ENCODE measurements around the gene RNF113B.

Gene RNF113B

DNA sequence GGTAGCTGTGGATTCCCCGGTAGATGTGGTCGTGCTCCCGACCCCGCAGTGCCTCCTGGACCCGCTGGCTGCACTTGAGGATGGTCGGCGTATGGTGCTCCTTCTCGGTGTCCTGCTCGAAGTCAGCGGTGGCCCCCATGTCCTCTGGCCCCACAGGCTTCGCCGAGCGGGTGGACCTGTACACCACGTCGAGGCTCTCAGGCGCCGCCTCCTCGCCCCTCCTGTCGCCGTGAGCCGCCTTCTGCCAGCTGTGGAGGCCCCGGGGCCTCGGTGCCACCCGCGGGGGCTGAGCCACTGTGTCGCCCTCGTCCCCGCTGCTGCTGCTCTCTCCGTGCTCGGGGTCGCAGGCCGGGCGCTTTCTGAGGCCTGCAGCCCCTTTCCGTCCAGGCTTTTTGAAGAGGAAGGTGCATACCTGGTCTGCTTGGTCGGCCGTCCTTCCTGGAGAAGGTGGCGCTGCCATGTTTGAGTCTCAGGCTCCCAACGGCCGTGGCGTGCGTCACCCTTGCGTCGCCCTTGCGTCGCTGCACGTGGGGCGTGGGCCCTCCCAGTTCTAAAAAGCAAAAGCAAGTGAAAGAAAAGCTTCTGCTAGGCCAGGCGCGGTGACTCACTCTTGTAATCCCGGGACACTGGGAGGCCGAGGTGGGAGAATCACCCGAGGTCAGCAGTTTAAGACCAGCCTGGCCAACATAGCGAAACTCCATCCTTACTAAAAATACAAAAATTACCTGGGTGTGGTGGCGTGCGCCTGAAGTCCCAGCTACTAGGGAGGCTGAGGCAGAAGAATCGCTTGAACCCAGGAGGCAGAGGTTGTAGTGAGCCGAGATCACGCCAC is at the start of gene RNF113B:
Gene RNF113B (minus strand): TSS at position 493 of the 832 bp plus-strand sequence. CDS start 33 bp downstream, at position 460.
- no peak for DNase-seq (ENCODE audit: low read depth)

DNA sequence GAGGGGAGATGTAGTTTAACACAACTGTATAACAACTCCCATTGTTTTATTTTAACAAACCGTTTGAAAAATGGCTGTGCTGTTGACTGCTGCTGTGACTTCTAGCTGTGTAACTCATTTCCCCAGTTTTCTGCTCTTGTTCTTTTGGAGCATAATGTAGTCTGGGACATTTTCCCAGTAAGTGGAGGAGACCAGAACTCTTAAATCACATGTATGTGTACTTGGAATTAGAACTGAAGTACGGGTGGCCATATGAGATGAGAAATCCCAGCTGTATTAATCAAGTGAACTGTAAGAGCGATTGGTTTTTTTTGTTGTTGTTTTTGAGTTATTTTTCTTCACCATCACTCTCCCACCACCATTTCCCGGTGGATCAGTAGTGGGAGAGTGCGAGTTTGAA is 49.4 kb upstream of the RNF113B start:
- no peak for DNase-seq (ENCODE audit: low read depth)

DNA sequence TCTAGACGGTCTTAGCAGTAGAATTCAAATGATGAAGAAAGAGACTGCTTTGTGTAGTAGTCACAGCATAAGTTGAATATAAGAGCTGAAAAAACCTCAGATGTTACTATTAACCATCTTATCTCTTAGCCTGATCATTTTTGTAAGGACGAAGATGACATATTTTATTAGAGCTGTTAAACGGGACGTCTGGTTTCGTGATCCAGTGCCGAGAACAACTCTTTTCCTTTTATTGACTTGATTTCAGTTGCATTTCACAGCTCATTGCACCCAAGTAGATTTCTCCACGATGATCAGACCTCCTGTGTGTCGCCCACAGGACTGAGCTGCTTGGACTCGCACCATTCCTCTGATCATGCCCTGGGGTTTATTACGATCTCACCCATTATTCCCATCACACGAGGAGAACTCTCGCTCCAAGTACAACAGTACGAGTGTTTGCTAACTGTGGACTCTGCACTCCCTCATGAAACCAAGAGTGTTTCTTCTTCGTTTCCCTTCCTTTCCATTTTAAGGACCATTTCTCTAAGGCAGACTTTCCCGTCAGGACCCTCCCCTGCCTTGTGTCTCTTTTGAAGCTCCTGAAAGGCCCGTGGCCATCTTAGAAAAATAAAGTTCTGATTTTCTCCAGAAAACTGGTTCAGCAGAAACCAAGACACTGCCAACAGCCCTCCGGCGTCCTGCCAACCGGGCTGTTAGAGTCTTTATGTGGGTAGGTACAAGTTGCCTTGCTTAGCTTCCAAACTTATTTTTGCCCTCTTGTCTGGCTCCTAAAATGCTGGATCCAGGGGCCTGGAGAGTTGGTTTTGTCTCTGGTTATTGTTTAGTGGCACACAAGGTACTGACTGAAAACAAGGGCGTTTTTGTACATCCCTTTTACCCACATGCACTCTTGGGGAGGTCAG is 48.2 kb upstream of the RNF113B start:
- DNase-seq (ENCODE audit: low read depth) = no peak

DNA sequence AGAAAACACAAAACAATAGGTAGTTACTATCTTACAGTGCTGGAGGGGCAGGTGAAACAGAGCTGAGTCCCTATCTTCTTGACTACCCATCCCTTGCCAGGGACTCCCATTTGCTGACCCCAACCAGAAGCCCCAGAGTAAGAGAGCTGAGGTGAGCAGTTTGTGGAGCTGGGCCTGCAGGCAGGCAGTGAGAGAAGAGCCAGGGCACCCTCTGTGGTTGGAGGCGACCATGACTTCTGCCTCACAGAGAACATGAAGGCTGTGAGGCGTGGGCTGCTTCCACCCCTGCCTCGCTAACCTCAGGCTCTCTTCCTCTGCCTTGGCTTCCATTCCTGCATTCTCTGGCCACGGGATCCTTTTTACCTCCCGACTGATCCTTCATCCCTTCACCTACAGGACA is 47.5 kb upstream of the RNF113B start:
- DNase-seq (ENCODE audit: low read depth) = no peak

DNA sequence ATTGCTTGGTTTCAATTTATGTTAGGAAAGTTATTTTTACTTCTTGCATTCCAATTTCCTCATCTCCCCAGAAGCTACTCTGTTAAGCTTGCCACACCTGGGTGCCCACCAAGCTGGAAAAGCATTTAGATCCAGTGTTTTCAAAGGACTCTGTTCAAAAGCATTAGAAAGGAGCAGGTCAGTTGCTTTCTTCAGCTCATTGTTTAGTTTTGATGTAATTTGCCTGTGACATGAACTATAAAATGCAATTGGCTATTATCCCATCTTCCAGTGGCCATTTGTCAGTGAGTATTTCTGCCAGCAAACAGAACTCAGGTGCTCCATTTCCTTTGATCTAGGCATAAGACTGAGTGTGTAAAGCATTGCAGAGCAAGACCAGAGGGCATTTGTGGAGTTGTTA is 46.7 kb upstream of the RNF113B start:
- no peak for DNase-seq (ENCODE audit: low read depth)

DNA sequence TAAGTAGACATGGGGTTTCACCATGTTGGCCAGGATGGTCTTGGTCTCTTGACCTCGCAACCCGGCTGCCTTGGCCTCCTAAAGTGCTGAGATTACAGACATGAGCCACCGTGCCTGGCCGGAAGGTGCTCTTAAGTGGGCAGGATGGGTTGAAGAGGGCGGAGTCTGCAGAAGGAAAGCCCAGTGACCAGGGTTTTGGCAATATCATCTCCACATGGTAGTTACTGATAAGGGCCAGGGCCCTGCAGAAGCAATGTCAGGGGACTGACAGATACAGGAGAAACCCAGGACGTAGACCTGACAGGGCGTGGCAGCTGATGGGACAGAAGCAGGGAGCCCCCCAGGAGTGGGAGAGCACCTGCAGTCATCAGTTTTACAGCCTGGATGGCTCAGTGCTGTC is 45.7 kb upstream of the RNF113B start:
- no peak for DNase-seq (ENCODE audit: low read depth)

DNA sequence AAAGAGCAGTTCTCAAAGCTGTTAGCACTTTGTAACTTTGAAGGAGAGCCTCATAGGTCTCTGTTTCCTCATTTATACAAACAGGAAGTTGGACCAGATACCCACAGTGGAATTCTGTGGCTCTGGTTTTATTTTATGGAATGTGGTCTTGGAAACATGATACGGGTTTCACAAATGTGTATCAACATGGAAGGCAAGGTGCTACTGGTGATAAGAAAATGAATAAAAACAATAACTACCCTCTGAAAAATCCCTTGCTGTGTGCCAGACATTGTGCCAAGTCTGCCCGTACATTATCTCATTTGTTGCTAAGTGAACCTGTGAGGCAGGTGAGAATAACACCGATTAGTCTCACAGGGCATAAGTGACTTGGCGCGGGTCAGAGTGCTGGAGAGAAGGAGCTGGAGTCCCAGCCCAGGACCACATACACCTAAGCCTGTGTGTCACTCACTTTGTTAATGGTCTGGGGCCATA is 45.0 kb upstream of the RNF113B start:
- no peak for DNase-seq (ENCODE audit: low read depth)

DNA sequence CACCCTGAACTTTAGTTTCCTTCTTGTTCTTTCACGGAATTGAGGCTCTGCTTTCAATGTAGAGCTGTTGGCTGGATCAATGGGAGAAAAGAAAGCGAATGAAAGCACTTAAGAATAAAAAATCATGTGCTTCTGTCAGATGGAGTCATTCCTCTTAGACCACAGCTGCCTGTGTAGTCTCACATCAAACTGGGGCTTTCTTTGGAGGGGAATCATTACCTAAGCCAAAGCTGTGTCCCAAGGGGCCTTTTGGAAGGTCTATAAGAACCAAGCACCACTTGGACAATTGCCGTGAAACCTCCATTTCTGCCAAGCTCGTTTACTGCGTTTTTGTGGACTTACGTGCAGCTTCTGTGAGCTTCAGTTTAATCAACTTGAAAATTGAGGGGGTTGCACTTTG is 44.2 kb upstream of the RNF113B start:
- no peak for DNase-seq (ENCODE audit: low read depth)

DNA sequence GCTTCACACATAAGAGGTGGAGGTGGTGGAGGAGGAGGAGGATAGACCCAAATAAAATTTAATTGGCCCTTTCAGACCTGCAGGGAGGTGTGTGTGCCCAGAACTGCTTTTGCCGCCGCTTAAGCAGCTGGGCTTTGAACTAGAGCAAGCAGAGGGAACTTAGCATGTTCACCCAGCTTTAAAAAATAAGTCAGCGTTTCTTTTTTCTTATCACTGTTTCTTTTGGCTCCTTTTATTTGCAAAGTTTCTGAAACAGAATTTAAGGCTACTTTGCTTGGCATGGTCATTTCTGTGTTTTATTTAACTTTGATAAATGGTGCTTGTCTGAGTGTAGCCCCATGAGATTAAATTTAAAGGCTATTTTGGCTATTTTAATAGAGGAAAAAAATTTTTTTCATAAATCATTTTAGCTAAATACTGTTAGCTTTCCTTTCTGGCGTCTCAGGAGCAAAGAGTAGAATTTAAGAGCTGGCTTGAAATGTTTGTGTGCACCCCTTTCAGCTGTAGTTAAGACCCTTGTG is 43.3 kb upstream of the RNF113B start:
- DNase-seq (ENCODE audit: low read depth) = no peak

DNA sequence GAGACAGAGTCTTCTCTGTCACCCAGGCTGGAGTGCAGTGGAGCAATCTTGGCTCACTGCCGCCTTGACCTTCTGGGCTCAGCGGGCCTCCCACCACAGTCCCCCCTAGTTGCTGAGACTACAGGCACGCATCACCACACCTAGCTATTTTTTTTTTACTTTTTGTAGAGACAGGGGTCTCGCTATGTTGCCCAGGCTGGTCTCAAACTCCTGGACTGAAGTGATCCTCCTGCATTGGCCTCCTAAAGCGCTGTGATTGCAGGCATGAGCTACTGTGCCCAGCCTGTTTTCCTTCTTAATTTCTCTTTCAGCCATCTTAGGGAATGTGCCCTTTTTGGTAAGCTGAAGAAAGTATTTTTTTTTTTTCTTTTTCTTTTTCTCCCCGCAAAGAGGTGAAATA is 42.6 kb upstream of the RNF113B start:
- DNase-seq (ENCODE audit: low read depth) = no peak

DNA sequence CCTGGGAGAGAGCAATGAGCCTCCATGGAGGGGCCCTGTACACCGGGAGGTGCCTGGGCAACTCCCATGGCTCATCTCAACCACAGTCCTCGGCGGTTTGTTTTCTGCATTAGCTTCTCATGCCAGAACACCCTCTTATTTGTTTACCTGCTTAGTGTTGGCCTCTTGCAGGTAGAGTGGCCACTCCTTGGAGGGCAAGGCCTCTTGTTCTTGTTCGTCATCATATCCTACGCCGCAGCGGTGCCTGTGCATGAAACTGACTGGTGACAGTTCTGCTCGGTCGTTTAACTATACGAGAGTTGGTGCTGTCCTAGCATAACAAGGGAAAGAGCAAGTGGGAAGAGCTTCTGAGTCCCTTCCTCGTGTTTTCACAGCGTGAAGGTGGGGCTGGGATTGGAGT is 40.5 kb upstream of the RNF113B start:
- DNase-seq (ENCODE audit: low read depth) = no peak

DNA sequence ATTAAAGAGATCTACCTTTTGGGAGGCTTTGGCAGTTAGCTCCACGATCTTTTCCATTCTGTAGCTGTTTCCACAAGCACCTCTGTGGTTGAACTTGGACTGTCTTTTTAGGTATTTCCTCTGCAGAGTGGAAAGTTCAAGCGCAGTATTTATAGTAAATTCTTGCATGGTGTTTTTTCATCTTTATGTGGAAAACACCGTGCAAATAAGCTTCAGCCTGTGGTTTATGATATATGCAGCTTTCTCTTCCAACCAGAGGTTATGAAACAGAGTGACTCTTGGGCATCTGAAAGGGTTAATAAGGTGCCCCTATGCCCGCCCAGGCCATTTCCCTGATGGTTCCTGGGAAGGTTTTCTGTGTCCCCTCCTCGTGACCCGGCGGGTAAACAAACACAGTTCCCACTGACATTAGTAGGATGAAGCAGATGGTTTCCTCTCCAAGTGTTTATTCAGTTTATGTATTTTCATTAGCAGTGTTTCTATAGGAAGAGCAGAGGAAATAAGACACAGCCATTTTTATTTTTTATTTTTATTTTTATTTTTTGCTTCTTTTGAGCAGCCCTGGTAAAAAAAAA is 39.7 kb upstream of the RNF113B start:
- no peak for DNase-seq (ENCODE audit: low read depth)

DNA sequence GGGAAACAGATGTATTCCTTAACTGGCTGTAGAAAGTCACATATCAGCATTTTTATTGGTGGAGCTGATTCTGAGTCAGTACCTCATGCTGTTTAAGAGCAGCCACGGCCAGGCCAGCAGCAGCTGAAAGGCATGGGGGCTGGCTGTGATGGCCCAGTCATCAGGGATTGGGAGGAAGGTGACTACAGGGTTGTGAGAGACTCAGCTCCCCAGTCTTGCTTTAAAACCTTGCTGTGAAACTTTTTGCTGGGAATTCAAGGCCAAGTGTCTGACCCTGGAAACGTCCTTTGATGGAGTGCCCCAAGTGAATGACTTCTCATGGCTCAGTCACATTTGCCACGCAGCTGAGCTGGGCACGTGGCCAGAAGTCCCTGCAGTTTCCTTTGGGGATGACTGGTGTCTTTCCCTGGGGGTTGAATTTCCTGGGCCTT is 39.1 kb upstream of the RNF113B start:
- no peak for DNase-seq (ENCODE audit: low read depth)

DNA sequence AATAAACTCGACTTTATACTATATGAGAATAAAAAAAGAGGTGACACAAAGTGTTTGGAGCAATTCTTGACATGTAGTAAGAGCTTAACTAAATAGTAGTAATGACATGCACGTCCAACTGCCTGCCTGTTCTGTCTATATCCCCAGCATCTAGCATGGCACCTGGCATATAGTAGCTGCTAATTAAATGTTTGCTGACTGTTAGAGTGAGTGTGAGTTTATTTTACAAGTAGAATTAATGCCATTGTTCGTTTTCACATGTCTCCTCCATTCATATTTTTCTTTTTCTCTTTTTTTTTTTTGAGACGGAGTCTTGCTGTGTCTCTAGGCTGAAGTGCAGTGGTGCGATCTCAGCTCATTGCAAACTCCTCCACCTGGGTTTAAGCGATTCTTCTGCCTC is 38.4 kb upstream of the RNF113B start:
- no peak for DNase-seq (ENCODE audit: low read depth)

DNA sequence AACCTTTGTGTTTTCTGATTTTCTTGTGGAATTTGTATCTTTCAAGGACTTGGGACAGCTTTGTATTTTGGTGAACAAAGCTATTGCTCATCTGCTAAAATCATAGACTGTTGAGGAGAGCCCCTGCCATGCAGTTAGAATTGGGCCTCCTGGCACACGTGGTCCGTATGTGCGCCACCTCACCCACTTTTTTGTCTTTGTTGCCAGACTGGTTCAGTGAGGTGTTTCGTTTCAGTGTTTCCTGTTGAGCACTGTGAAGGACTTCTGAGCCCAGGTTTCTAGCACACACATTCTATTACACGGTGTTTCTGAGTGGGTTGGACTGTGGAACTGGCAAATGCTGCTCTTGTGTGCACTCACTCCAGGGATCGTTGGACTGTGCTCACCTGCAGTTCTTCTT is 37.6 kb upstream of the RNF113B start:
- DNase-seq (ENCODE audit: low read depth) = no peak

DNA sequence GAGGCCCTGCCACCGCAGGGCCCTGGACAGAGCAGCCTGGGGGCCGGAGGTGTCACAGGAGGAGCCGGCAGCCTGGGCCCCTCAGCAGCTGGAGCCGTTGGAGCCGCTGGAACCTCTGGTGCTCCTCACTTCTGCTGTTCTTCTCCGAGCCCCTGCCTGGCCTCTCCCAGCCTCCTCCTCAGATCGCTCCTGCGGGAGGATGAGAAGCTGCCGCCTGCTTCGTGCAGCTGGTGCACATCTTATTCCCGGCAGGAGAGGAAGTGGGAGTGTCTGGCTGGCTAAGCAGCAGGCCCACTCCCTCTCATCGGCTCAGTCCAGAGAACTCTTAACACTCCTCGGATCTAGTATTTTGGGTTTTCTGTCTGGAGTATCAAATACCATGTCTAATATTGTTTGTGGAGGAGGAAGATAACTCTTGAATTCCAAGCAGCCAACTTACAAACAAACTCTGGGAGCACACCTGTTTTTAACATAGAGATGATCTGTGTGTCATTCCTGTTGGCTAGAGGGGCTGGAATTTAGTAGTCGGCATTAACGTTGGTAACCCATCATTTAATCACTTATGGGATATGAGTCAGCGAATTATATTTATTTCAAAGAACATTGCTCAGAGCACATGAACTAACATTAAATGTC is 37.1 kb upstream of the RNF113B start:
- no peak for DNase-seq (ENCODE audit: low read depth)

DNA sequence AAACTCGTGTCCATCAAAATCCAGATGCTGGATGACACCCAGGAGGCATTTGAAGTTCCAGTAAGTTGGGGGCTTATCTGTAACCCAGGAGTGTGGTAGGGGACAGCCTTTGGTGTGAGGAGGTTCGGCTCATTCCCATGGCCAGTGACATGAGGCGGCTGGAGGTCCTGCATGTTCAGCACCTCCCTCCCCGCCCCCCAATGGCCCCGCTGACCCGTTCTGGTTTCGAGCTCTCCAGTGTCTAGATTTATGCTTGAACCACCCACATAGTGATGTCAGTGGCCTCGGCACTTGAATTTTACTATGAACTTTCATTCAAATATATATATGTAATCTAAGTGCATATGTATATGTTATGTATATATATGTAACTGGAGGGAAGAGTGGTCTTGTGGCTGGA is 36.3 kb upstream of the RNF113B start:
- no peak for DNase-seq (ENCODE audit: low read depth)

DNA sequence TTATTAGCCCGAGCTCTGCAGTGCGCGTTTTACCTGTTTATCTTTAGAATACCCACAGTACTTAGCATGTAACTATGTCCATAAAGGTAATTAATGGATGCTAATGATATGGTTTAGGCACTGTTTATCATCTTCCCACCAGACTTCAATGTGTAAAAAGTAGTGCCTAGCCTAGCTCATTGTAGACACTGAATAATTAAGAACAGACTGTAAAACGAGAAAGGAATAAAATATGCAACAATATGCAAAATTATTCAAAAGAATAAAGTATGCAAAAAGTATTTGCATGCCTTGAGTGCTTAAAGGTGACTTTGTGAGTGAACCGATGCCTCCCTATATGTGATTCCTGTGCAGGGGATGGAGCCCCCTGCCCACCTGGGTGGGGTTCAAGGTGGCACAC is 35.7 kb upstream of the RNF113B start:
- DNase-seq (ENCODE audit: low read depth) = no peak

DNA sequence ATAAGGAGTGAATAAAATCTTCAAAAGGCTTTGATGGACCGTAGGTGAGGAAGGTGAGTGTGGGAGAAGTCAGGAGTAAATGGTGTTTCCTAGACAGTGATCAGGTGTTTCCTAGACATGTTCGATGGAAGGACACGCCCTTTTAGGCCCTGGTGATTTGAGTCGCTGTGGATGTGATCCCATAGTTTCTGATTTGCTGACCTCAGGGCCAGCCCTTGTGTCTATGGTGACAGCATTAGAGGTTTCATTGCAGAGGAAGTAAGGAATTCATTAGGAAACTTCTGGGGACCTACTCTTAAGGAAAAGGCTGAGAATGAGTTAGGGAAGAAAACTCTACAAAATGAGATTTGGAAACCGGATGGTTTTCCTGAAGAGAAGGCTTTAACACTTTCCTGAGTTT is 31.5 kb upstream of the RNF113B start:
- DNase-seq (ENCODE audit: low read depth) = no peak

DNA sequence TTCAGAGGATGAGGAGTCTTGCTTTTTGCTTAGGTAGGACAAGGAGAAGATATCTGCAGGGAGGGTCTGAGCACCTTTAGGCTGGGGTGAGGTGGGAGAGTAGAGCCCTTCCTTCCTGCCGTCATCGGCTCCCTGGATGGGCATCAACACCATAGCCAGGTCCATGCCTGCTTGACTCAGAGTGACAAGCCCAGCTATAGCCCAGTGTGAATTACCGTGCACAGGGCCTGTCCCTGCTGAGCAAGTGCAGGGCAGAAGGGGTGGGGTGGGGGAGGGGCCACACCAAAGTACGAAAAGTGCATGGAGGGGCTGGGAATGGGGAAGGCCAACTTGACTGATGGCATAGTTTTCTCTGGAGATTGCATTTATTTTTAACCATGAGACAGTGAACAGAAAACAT is 30.3 kb upstream of the RNF113B start:
- DNase-seq (ENCODE audit: low read depth) = no peak

DNA sequence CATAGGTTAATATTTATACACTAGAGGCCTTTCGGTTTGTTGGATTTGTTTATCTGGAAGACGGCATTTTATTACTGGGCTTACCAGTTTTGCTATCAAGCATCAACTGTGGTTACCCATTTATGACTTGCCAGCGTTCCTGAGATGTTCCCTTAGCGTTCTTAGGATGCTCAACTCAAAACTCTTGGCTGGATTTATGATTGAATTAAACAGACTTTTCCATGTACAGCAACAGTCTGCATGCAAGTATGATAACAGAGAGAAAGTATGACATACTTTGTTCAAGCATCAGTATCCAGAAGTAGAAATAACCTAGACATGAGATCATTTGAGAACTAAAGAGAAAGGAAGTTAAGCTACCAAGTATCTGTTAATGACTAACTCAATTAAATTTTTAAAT is 29.9 kb upstream of the RNF113B start:
- DNase-seq (ENCODE audit: low read depth) = no peak

DNA sequence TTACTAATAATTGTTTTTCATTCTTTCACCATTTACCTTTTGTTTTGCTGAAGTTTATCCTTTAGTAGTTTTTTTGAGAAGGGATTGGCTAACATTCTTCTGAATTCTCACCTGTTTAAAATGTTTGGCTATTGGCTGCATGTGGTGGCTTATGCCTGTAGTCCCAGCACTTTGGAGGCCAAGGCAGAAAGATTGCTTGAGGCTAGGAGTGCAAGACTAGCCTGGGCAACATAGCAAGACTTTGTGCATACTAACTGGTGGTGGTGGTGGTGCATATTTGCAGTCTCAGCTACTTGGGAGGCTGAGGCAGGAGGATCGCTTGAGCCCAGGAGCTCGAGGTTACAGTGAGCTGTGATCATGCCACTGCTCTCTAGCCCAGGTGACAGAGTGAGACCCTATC is 27.5 kb upstream of the RNF113B start:
- DNase-seq (ENCODE audit: low read depth) = no peak
